ENCODE results near the gene BOLA3.
"Not testable (repeated sequence)": the region's sequence is repeated elsewhere in the genome, so short reads cannot be mapped to it uniquely, and the experiment has no call there.

Gene BOLA3

DNA sequence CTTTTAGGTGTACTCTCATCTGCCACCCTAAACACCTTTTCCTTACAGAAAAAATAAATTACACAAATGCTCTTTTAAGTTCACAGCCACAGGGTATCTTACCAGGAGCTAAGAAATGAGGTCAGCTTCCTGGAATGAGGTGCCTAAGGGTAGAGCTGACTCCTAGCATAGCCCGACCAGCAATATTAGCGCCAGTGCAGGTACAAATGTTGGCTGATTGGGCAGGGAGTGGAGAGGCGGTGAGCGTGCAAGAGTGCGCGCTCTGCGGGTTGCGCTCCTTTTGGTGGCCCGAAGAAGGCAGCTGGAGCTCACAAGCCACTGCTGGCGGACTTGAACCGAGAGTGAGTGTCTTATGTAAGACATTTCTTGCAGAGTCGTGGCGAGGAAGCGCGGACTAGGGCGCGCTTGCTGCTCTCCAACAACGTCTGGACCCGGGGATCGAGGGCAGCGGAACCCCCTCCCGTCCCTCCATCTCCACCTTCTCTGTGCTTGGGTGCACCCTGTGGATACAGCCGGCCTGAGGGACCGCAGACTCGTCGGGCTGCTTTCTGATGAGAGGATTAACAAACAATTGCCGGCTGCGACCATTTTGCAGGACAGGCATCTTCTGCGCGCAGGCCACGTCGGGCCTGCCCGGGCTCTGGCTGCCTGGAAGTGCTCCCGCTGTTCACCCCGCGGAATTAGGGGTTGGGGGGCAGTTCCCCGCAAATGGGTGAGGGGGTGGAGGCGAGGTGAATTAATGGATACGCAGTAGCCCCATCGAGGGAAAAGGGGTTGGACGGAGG is 17.3 kb downstream of the BOLA3 start:
- TF ChIP-seq, protein P1, sequence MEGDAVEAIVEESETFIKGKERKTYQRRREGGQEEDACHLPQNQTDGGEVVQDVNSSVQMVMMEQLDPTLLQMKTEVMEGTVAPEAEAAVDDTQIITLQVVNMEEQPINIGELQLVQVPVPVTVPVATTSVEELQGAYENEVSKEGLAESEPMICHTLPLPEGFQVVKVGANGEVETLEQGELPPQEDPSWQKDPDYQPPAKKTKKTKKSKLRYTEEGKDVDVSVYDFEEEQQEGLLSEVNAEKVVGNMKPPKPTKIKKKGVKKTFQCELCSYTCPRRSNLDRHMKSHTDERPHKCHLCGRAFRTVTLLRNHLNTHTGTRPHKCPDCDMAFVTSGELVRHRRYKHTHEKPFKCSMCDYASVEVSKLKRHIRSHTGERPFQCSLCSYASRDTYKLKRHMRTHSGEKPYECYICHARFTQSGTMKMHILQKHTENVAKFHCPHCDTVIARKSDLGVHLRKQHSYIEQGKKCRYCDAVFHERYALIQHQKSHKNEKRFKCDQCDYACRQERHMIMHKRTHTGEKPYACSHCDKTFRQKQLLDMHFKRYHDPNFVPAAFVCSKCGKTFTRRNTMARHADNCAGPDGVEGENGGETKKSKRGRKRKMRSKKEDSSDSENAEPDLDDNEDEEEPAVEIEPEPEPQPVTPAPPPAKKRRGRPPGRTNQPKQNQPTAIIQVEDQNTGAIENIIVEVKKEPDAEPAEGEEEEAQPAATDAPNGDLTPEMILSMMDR (IDR thresholded peaks at IDR 0.05; ENCODE audit: low read depth, low read length), result no peak
- H3K4me3 ChIP-seq (ENCODE audit: low read depth, low read length), result no peak overlapping the region
- DNase-seq, result no peak
- no peaks in the 10 kb centered on the region for H3K4me1 ChIP-seq
- H3K9me3 ChIP-seq, result no peaks in the 10 kb centered on the region
- no peaks in the 10 kb centered on the region for H3K27me3 ChIP-seq
- H3K36me3 ChIP-seq, result no peaks in the 10 kb centered on the region

DNA sequence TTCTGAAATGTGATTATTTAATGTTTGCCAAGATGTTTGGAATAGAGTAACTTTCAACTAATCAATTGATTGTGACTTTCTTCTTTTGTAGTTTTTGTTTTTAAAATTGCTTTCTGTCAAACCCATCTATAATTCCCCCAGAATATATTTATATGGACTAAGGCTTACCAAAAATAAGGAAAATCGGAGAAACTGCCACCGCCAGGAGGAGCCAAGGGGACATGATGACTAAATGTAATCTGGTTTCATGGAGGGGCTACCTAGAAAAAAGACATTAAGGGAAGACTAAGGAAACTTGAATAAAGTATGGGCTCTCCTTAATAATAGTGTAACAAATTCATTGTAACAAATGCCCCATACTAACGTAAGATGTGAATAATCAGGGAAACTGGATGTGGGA is 19.5 kb downstream of the BOLA3 start:
- Histone ChIP-seq H3K4me3 (ENCODE audit: low read depth, low read length) (no peak overlapping the region), H3K4me1 (no peaks in the 10 kb centered on the region), H3K36me3 (no peaks in the 10 kb centered on the region), H3K27me3 (no peaks in the 10 kb centered on the region), H3K9me3 (no peaks in the 10 kb centered on the region)
- DNase-seq, result no peak
- TF ChIP-seq, protein P1 (IDR thresholded peaks at IDR 0.05; ENCODE audit: low read depth, low read length), result no peak

DNA sequence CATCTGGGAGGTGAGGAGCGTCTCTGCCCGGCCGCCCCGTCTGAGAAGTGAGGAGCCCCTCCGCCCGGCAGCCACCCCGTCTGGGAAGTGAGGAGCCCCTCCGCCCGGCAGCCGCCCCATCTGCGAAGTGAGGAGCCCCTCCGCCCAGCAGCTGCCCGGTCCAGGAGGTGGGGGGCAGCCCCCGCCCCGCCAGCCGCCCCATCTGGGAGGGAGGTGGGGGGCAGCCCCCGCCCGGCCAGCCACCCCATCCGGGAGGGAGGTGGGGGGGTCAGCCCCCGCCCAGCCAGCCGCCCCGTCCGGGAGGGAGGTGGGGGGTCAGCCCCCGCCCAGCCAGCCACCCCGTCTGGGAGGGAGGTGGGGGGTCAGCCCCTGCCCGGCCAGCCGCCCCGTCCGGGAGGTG is 23.8 kb downstream of the BOLA3 start:
- H3K4me3 ChIP-seq (ENCODE audit: low read depth, low read length); DNase-seq; H3K4me1 ChIP-seq; H3K36me3 ChIP-seq; H3K27me3 ChIP-seq; H3K9me3 ChIP-seq: not testable (repeated sequence)

DNA sequence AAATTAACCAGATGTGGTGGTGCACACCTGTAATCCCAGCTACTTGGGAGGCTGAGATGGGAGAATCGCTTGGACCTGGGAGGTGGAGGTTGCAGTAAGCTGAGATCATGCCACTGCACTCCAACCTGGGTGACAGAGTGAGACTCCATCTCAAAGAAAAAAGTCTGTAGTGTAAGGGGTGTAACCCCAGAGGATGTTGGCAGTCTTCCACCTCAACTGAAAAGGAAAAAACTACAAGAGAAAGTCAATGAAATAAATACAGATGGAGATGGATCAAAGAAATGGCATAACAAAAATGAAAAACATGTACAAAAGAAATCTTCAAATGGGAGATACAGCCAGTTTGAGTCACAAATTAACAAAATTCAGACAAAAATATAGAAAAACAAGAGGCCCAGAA is 25.9 kb downstream of the BOLA3 start:
- H3K9me3 ChIP-seq; H3K36me3 ChIP-seq; H3K4me3 ChIP-seq (ENCODE audit: low read depth, low read length); DNase-seq; H3K27me3 ChIP-seq; H3K4me1 ChIP-seq: not testable (repeated sequence)

DNA sequence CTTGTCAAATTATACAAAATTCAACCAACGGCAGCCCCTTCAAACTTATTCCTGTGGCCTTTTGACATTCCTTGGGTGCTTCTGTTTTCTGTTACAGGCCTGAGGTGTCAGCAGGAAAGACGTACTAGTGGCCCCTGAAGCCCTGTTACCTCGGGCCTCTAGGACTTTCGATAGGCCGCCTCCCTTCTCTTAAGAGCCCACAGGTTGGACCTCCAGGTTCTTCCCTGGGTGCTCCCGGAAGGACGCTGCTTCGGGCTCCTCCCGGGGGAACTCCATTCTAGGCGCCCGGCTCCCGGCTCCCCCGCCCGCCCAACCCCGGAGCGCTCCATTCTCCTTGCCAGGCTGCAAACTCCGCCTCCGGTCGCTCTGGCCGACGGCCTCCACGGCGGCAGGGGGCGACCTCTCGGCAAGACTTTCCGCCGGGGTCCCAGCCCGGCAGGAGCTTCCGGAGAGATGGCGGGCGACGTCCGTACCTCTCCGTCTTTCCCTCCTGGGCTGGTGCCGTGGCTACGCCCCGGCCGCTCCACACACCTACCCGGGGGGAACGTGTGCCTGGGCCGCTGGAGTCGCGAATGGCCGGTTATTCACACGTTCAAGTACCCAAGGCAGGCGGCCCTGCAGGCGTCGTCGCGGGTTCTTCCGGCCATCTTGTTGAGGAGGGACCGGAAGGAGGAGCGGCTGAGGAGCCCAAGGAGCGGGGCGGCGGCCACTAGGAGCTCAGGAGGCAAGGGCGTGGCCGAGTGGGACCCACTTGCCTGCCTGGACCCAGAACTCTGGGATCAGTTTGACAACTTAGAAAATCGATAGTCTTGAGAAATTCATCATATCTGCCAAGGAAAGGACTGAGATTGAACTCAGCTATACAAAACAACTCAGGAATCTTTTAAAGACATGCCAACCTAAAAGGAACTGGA is 27.5 kb downstream of the BOLA3 start:
- Histone ChIP-seq H3K36me3 (no peaks in the 10 kb centered on the region), H3K4me1 (no peaks in the 10 kb centered on the region; the same call in 1 of the 2 replicates), H3K4me3 (ENCODE audit: low read depth, low read length) (peak overlapping the region; percentile 71), H3K27me3 (no peaks in the 10 kb centered on the region), H3K9me3 (no peaks in the 10 kb centered on the region)
- peak; percentile 82 for DNase-seq
- TF ChIP-seq, protein P1 (IDR thresholded peaks at IDR 0.05; ENCODE audit: low read depth, low read length), result peak; percentile 41

DNA sequence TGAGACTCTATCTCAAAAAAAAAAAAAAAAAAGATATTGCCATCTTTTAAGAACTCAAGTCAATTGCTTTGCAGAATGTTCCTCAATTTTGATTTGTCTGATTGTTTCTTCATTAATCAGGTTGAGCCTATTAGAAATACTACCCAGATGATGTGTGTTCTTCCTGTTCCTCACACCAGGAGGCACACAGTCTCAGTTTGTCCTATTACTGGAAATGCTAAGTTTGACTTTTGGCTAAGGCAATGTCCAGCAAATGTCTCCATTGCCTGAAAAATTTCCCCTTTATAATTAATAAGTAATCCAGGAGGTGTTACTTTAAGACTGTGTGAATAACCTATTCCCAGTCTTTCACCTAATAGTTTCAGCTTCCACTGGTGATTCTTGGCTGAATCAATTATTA is 28.4 kb downstream of the BOLA3 start:
- Histone ChIP-seq H3K9me3 (no peaks in the 10 kb centered on the region), H3K4me1 (no peaks in the 10 kb centered on the region; the same call in 1 of the 2 replicates), H3K27me3 (no peaks in the 10 kb centered on the region), H3K4me3 (ENCODE audit: low read depth, low read length) (no peak overlapping the region), H3K36me3 (no peaks in the 10 kb centered on the region)
- no peak for DNase-seq
- TF ChIP-seq, protein P1 (IDR thresholded peaks at IDR 0.05; ENCODE audit: low read depth, low read length), result peak; percentile 8; the same call in 1 of the 2 replicates

DNA sequence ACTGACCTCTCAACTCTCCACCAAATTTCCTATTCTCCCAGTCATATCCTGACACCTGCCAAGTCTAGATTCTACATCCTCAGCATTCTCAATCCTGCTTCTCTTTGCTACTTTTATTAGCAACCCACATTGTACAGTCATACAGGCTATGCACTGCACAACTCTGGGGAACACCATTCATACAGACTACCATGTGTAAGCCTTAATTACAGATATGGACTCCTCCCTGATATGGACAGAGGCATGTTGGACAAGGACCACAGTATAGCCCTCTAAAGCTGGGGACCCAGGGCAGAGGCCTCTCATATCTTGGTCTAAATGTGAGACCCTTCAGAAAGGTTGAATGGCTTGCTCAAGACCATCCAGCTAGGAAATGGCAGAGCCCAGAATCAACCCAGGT is 36.3 kb downstream of the BOLA3 start:
- Histone ChIP-seq H3K9me3 (no peaks in the 10 kb centered on the region), H3K4me3 (ENCODE audit: low read depth, low read length) (no peak overlapping the region), H3K36me3 (no peaks in the 10 kb centered on the region), H3K4me1 (no peaks in the 10 kb centered on the region), H3K27me3 (no peaks in the 10 kb centered on the region)
- TF ChIP-seq, protein P1 (IDR thresholded peaks at IDR 0.05; ENCODE audit: low read depth, low read length), result no peak
- DNase-seq, result no peak
